Hepatocyte (in vitro differentiated cells): Measurements from ENCODE around the gene NOP14.

ENCODE experiments used
- CTCF ChIP-seq: fragments of 200-600 bp; sonication (generic); IDR thresholded peaks from 2 replicates; pipeline ENCODE4 v1.5.1; 2016; ENCODE audit warnings: antibody characterized with exemption, mild to moderate bottlenecking; ENCODE audit not compliant: poor library complexity
- EZH2 ChIP-seq: fragments of 200-600 bp; sonication (generic); IDR thresholded peaks from 2 replicates; pipeline ENCODE4 v1.6.1; 2016; ENCODE audit warnings: antibody characterized with exemption, mild to moderate bottlenecking, borderline replicate concordance
- EZH2phosphoT487 ChIP-seq: fragments of 200-600 bp; sonication (generic); IDR thresholded peaks from one replicate; pipeline ENCODE4 v1.6.1; 2018; ENCODE audit warnings: antibody characterized with exemption, mild to moderate bottlenecking, low read depth, moderate library complexity; ENCODE audit not compliant: unreplicated experiment, severe bottlenecking

- TF ChIP-seq CTCF: no peak
- TF ChIP-seq EZH2: no peak
- no peak for TF ChIP-seq EZH2phosphoT487
Observed at GRCh38 chr4:2965262-2965661, 2.1 kb upstream of the NOP14 start.
